ENCODE measurements around the gene LARGE1.

DNA sequence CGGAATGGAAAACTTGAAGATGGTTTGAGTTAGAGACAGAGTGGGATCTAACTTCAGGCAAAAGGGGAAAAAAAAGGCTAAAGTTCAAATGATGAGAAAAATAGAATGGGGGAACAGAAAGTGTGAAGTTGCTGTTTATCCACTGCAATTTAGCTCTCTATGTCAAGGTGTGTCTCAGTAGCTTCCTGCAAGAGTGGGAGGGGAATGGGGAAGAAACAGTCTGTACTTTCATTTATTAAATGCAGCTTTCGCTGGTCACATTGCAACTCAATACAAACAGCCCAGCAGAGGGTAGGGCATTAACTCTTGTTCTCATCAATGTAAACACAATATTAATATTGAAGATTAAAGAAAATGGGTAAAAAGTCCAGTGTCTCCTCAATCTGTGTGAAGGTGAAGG lies 647.4 kb downstream of the LARGE1 start:
- TF ChIP-seq, protein P1, sequence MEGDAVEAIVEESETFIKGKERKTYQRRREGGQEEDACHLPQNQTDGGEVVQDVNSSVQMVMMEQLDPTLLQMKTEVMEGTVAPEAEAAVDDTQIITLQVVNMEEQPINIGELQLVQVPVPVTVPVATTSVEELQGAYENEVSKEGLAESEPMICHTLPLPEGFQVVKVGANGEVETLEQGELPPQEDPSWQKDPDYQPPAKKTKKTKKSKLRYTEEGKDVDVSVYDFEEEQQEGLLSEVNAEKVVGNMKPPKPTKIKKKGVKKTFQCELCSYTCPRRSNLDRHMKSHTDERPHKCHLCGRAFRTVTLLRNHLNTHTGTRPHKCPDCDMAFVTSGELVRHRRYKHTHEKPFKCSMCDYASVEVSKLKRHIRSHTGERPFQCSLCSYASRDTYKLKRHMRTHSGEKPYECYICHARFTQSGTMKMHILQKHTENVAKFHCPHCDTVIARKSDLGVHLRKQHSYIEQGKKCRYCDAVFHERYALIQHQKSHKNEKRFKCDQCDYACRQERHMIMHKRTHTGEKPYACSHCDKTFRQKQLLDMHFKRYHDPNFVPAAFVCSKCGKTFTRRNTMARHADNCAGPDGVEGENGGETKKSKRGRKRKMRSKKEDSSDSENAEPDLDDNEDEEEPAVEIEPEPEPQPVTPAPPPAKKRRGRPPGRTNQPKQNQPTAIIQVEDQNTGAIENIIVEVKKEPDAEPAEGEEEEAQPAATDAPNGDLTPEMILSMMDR (IDR thresholded peaks at IDR 0.05) = no peak
- TF ChIP-seq, protein P2, sequence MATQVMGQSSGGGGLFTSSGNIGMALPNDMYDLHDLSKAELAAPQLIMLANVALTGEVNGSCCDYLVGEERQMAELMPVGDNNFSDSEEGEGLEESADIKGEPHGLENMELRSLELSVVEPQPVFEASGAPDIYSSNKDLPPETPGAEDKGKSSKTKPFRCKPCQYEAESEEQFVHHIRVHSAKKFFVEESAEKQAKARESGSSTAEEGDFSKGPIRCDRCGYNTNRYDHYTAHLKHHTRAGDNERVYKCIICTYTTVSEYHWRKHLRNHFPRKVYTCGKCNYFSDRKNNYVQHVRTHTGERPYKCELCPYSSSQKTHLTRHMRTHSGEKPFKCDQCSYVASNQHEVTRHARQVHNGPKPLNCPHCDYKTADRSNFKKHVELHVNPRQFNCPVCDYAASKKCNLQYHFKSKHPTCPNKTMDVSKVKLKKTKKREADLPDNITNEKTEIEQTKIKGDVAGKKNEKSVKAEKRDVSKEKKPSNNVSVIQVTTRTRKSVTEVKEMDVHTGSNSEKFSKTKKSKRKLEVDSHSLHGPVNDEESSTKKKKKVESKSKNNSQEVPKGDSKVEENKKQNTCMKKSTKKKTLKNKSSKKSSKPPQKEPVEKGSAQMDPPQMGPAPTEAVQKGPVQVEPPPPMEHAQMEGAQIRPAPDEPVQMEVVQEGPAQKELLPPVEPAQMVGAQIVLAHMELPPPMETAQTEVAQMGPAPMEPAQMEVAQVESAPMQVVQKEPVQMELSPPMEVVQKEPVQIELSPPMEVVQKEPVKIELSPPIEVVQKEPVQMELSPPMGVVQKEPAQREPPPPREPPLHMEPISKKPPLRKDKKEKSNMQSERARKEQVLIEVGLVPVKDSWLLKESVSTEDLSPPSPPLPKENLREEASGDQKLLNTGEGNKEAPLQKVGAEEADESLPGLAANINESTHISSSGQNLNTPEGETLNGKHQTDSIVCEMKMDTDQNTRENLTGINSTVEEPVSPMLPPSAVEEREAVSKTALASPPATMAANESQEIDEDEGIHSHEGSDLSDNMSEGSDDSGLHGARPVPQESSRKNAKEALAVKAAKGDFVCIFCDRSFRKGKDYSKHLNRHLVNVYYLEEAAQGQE (IDR thresholded peaks at IDR 0.05; ENCODE audit: insufficient read depth in 1 of 2, low read depth in 2 of 2, low read length in 1 of 2) = no peak
- TF ChIP-seq SIN3A (IDR thresholded peaks at IDR 0.05; ENCODE audit: borderline replicate concordance, insufficient read depth, low read depth, low read length) = no peak
- no peak for TF ChIP-seq POLR2AphosphoS5 (IDR thresholded peaks at IDR 0.05; ENCODE audit: low read depth, low read length)
- no peak for TF ChIP-seq TCF7L2 (IDR thresholded peaks at IDR 0.05; ENCODE audit: low read depth, low read length)

All from Panc1 (cell line).